GM12878 (cell line): ENCODE results near the gene TSHR. TPM values are rescaled to one million over a fixed set of nuclear protein-coding genes. Genes with fewer than 3 reads are reported as not detected.

Source experiments
- ATAC-seq: fragments of 200-7000 bp; cut with Tn5 transposase; 3 replicates; pipeline ENCODE4 v1.9.1; 2020; ENCODE audit warnings: mild to moderate bottlenecking, moderate library complexity
- BruUV-seq: library from RNA; stranded (reverse); fragments of 400-500 nt; replicated peaks from 2 replicates; lab custom pipeline; 2021; lab: Mats Ljungman, UMichigan
- CTCF ChIA-PET: fragments of 300-600 bp; sonication (Branson Sonifier 250); formaldehyde crosslinking; extraction: SDS; loops from one replicate; lab custom pipeline; 2021; ENCODE audit warnings: inconsistent platforms; lab: Yijun Ruan, JAX
- POLR2A ChIA-PET: fragments of 350-600 bp; formaldehyde crosslinking; extraction: SDS; loops from one replicate; lab custom pipeline; 2021; ENCODE audit warnings: inconsistent platforms; lab: Charles Lee
- RAD21 ChIA-PET: fragments of 300-600 bp; sonication (Branson Sonifier 250); formaldehyde crosslinking; loops from one replicate; lab custom pipeline; 2023; ENCODE audit warnings: antibody characterized with exemption; ENCODE audit not compliant: unreplicated experiment; lab: Charles Lee
- SMC1A ChIA-PET: fragments of 300-600 bp; sonication (Branson Sonifier 250); formaldehyde crosslinking; loops from one replicate; lab custom pipeline; 2023; ENCODE audit not compliant: unreplicated experiment, uncharacterized antibody; lab: Charles Lee
- DNase-seq: peaks from one replicate; pipeline ENCODE4 v3.0.0-alpha.2; 2011; ENCODE audit warnings: low read depth, low spot score
- FAIRE-seq: peaks from 3 replicates; lab custom pipeline; 2011; peaks lifted over from hg19 to GRCh38; lab: Jason Lieb, UNC
- H2AFZ ChIP-seq: 2 replicates; pipeline ENCODE4 v1.6.0; 2011; ENCODE audit warnings: low read depth, low read length, control low read depth; ENCODE audit not compliant: control insufficient read depth
- H3K27ac ChIP-seq: 2 replicates; pipeline ENCODE4 v1.5.1; 2011; ENCODE audit warnings: control low read depth; ENCODE audit not compliant: control insufficient read depth, insufficient read depth
- H3K27me3 ChIP-seq, 2 experiments: replicated peaks in 1 of 2; 2 replicates each; pipeline versions ENCODE4 v1.6.0 to v1.6.1; 2011; ENCODE audit warnings: low read length in 1 of 2; ENCODE audit not compliant: control insufficient read depth in 2 of 2, insufficient read depth in 2 of 2
- H3K36me3 ChIP-seq, 2 experiments: 2 replicates each; pipeline ENCODE4 v1.5.1; 2011; ENCODE audit warnings: low read length in 1 of 2; ENCODE audit not compliant: control insufficient read depth in 2 of 2, insufficient read depth in 2 of 2
- H3K4me1 ChIP-seq: 2 replicates; pipeline ENCODE4 v1.6.1; 2011; ENCODE audit warnings: mild to moderate bottlenecking, low read length, moderate library complexity, mixed read lengths; ENCODE audit not compliant: control insufficient read depth, insufficient read depth
- H3K4me2 ChIP-seq: 2 replicates; pipeline ENCODE4 v1.6.0; 2011; ENCODE audit warnings: control low read depth; ENCODE audit not compliant: control insufficient read depth, insufficient read depth
- H3K4me3 ChIP-seq: fragments of 200-600 bp; sonication (generic); 2 replicates; pipeline ENCODE4 v1.5.1; 2016
- H3K79me2 ChIP-seq: 2 replicates; pipeline ENCODE4 v1.6.0; 2011; ENCODE audit warnings: low read length; ENCODE audit not compliant: control insufficient read depth, insufficient read depth
- H3K9ac ChIP-seq: 2 replicates; pipeline ENCODE4 v1.8.0; 2011; ENCODE audit warnings: low read length, control low read depth, mixed read lengths; ENCODE audit not compliant: control insufficient read depth, insufficient read depth
- H3K9me3 ChIP-seq: replicated peaks from 3 replicates; pipeline ENCODE4 v1.5.1; 2011; ENCODE audit warnings: mild to moderate bottlenecking, low read length; ENCODE audit not compliant: control insufficient read depth, insufficient read depth
- H4K20me1 ChIP-seq: 2 replicates; pipeline ENCODE4 v1.6.0; 2011; ENCODE audit not compliant: control insufficient read depth, insufficient read depth
- BHLHE40 ChIP-seq, 2 experiments: fragments of 450-650 bp in 1 of 2; IDR thresholded peaks; 2 replicates each; pipeline ENCODE4 v1.6.1; 2011 to 2017; ENCODE audit warnings: low read depth in 2 of 2, borderline replicate concordance in 1 of 2, improper control_type of control experiment in 1 of 2, low read length in 1 of 2, mild to moderate bottlenecking in 1 of 2
- CEBPB ChIP-seq, 2 experiments: fragments of 150-350 bp in 1 of 2; IDR thresholded peaks; 2 replicates each; pipeline ENCODE4 v1.6.1; 2012 to 2014; ENCODE audit warnings: low read depth in 2 of 2, low read length in 2 of 2, borderline replicate concordance in 1 of 2, inconsistent platforms in 1 of 2
- FOXK2 ChIP-seq: fragments of 450-650 bp; IDR thresholded peaks from 2 replicates; pipeline ENCODE4 v1.6.1; 2017; ENCODE audit warnings: mild to moderate bottlenecking, moderate library complexity
- HCFC1 ChIP-seq: fragments of 150-350 bp; IDR thresholded peaks from 2 replicates; pipeline ENCODE4 v1.6.1; 2014; ENCODE audit warnings: low read length
- HSF1 ChIP-seq: fragments of 150-350 bp; IDR thresholded peaks from 2 replicates; pipeline ENCODE4 v1.6.1; 2014; ENCODE audit warnings: mild to moderate bottlenecking, low read depth, low read length
- IKZF1 ChIP-seq: fragments of 450-650 bp; conservative IDR thresholded peaks from 2 replicates; pipeline ENCODE4 v1.6.1; 2017; ENCODE audit warnings: antibody characterized with exemption, mild to moderate bottlenecking
- JUND ChIP-seq: IDR thresholded peaks from 2 replicates; pipeline ENCODE4 v1.6.1; 2012; ENCODE audit warnings: low read depth, mild to moderate bottlenecking, low read length, improper control_type of control experiment, moderate library complexity
- MEF2B ChIP-seq: fragments of 450-650 bp; IDR thresholded peaks from 2 replicates; pipeline ENCODE4 v1.6.1; 2018; ENCODE audit warnings: mild to moderate bottlenecking, moderate library complexity; ENCODE audit not compliant: partially characterized antibody, poor library complexity, severe bottlenecking
- NFYA ChIP-seq: IDR thresholded peaks from 2 replicates; pipeline ENCODE4 v1.6.1; 2011; ENCODE audit warnings: low read depth, mild to moderate bottlenecking, low read length, improper control_type of control experiment, borderline replicate concordance
- SIN3A ChIP-seq: IDR thresholded peaks from 2 replicates; pipeline ENCODE4 v1.6.1; 2012; ENCODE audit warnings: low read depth, low read length, improper control_type of control experiment
- SKIL ChIP-seq: fragments of 450-650 bp; IDR thresholded peaks from 2 replicates; pipeline ENCODE4 v1.6.1; 2017; ENCODE audit warnings: mild to moderate bottlenecking, low read depth, inconsistent platforms; ENCODE audit not compliant: poor library complexity, severe bottlenecking
- ZBED1 ChIP-seq: IDR thresholded peaks from 2 replicates; pipeline ENCODE4 v1.6.1; 2016; ENCODE audit warnings: borderline replicate concordance
- ZBTB4 ChIP-seq: fragments of 450-650 bp; formaldehyde crosslinking; IDR thresholded peaks from 2 replicates; pipeline ENCODE4 v1.4.0; 2022; ENCODE audit warnings: mild to moderate bottlenecking, moderate library complexity
- ZNF217 ChIP-seq: fragments of 450-650 bp; IDR thresholded peaks from 2 replicates; pipeline ENCODE4 v1.6.1; 2017; ENCODE audit warnings: antibody characterized with exemption, mild to moderate bottlenecking
- ZSCAN29 ChIP-seq: fragments of 450-650 bp; IDR thresholded peaks from 2 replicates; pipeline ENCODE4 v1.6.1; 2017; ENCODE audit warnings: mild to moderate bottlenecking, moderate library complexity
- WGBS: methylation state at CpG from one replicate; pipeline ENCODE4 v1.1.6; 2016; ENCODE audit warnings: low lambda C conversion rate; ENCODE audit not compliant: insufficient replicate concordance, insufficient coverage; ENCODE audit errors: missing lambda C conversion rate; 5-methylcytosine and 5-hydroxymethylcytosine counted together
- in situ Hi-C: fragments of 300-500 bp; cut with MboI; formaldehyde crosslinking; loops from 9 replicates; pipeline ENCODE4 v1.14.3; 2018; ENCODE audit warnings: mixed read lengths
- intact Hi-C: fragments of 100-400 bp; cut with micrococcal nuclease; formaldehyde crosslinking; loops from one replicate; pipeline ENCODE4 v1.14.2; 2022; ENCODE audit not compliant: unreplicated experiment
- polyA plus RNA-seq, 11 experiments: library from polyadenylated mRNA; depleted of rRNA in 4 of 11; unstranded in 6 of 11; stranded (reverse) in 5 of 11; fragments of >200 nt; fragmentation: Nextera tagmentation in 4 of 11; fragmentation: Illumina TruSeq in 1 of 11; extraction: Ambion mirVana in 4 of 11; extraction: Trizol in 1 of 11; gene quantifications; 1 replicate in 1 of 11; 2 replicates in 10 of 11; pipeline versions ENCODE4 v1.2.1 to v1.2.3, GENCODE V29; 2011 to 2016; ENCODE audit warnings: inconsistent platforms in 2 of 11, missing spikeins in 2 of 11, low read depth in 1 of 11
- total RNA-seq, 4 experiments: library from RNA; depleted of rRNA in 3 of 4; stranded (reverse); fragments of >200 nt in 3 of 4; fragmentation: Illumina TruSeq in 1 of 4; extraction: Trizol in 1 of 4; gene quantifications; 2 replicates each; pipeline versions ENCODE4 v1.2.1 to v1.2.3, GENCODE V29; 2013 to 2021
- TF ChIP-seq, protein P1 (sequence below): fragments of 450-650 bp; conservative IDR thresholded peaks from 2 replicates; pipeline ENCODE4 v1.6.1; 2017; ENCODE audit warnings: mild to moderate bottlenecking, moderate library complexity

Gene TSHR
- total and polyA plus RNA-seq, 10 of the 15 experiments (the other 5 are each of a cell fraction or from before 2014, with no cell fraction given), result 0.06 to 0.31 TPM; not detected in 8

DNA sequence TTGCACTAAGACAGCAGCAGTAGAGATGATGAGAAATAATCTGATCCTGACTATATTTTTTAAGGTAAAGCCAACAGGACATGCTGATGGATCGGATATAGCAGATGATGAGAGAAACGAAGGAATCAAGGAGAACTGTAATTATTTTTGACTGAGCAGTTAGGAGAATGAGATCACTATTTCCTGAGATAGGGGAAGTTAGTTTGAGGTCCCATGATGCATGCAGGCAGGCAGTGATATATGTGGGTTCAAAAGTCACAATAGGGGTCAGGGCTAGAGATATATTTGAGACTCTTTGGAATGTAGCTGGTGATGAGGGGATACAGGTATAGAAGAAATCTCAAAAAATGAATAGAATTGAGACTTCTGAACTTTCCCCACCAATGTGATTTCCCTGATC is 157.8 kb downstream of the TSHR start:
- Histone ChIP-seq H3K27me3 (no peaks in the 10 kb centered on the region), H4K20me1 (no peaks in the 10 kb centered on the region), H3K36me3 (no peaks in the 10 kb centered on the region), H3K9me3 (no peaks in the 10 kb centered on the region), H3K4me2 (no peak overlapping the region), H3K4me1 (no peaks in the 10 kb centered on the region), H3K4me3 (no peak overlapping the region), H3K79me2 (no peaks in the 10 kb centered on the region), H2AFZ (no peak overlapping the region), H3K9ac (no peak overlapping the region), H3K27ac (no peak overlapping the region)
- intact Hi-C loops (no loop called here), in situ Hi-C loops (no loop called here)
- 22% methylated on average over 2 of the region's 2 CpGs for WGBS
- SMC1A ChIA-PET, result no interaction called here
- DNase-seq (no peak), FAIRE-seq (no peak), ATAC-seq (no peak)
- RAD21 ChIA-PET, result no interaction called here
- POLR2A ChIA-PET, result no interaction called here
- BruUV-seq, result no TSS peak
- CTCF ChIA-PET, result interaction anchor here (0.6 kb wide), 1 partner anchor 421 kb away, joined by 3 read pairs; the partner anchor contains the start of gene SEL1L
- TF ChIP-seq NFYA (no peak), ZSCAN29 (no peak), BHLHE40 (IDR thresholded peaks at IDR 0.05; ENCODE audit: borderline replicate concordance in 1 of 2, low read depth in 2 of 2, low read length in 1 of 2) (no peak), HCFC1 (no peak), ZBED1 (no peak), ZNF217 (no peak), SIN3A (no peak), HSF1 (no peak), IKZF1 (no peak), MEF2B (no peak), CEBPB (IDR thresholded peaks at IDR 0.05; ENCODE audit: borderline replicate concordance in 1 of 2, low read depth in 2 of 2, low read length in 2 of 2) (no peak), FOXK2 (no peak), SKIL (no peak), ZBTB4 (CRISPR knock-in tag) (no peak), JUND (no peak)
- TF ChIP-seq, protein P1, sequence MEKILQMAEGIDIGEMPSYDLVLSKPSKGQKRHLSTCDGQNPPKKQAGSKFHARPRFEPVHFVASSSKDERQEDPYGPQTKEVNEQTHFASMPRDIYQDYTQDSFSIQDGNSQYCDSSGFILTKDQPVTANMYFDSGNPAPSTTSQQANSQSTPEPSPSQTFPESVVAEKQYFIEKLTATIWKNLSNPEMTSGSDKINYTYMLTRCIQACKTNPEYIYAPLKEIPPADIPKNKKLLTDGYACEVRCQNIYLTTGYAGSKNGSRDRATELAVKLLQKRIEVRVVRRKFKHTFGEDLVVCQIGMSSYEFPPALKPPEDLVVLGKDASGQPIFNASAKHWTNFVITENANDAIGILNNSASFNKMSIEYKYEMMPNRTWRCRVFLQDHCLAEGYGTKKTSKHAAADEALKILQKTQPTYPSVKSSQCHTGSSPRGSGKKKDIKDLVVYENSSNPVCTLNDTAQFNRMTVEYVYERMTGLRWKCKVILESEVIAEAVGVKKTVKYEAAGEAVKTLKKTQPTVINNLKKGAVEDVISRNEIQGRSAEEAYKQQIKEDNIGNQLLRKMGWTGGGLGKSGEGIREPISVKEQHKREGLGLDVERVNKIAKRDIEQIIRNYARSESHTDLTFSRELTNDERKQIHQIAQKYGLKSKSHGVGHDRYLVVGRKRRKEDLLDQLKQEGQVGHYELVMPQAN, result no peak
